Astrocyte of the cerebellum (primary cell): ENCODE results near the gene PDE11A.

Experiments
- DNase-seq: peaks from one replicate; pipeline ENCODE4 v3.0.0-alpha.2; 2011; ENCODE audit warnings: low read depth
- H3K4me3 ChIP-seq: 2 replicates; pipeline ENCODE4 v1.5.1; 2011; ENCODE audit warnings: mild to moderate bottlenecking, low read depth, low read length, moderate library complexity
- CTCF ChIP-seq: IDR thresholded peaks from 2 replicates; pipeline ENCODE4 v1.5.1; 2012; ENCODE audit warnings: low read length, low read depth, moderate library complexity, mild to moderate bottlenecking; ENCODE audit errors: missing control alignments
- in situ Hi-C: cut with HindIII; loops from 2 replicates; pipeline ENCODE4 v1.10.0; 2017; ENCODE audit warnings: low sequenced_read_pairs

PDE11A gene

DNA sequence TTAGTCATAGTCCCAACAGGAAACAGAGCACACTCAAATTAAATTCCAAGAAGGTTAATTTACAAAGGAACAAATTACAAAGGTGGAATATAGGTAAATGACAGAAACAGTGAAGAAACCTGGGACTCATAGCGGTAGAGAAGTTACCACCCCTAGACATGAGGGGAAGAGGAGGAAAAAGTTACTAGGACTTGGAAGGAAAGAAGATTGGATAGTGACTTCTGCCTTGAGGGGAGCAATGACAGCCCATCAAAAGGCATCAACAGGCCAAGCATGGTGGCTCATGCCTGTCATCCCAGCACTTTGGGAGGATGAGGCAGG, 2.4 kb upstream of the PDE11A start:
- DNase-seq: no peak
- no peak for TF ChIP-seq CTCF
- in situ Hi-C loops: no loop called here
- H3K4me3 ChIP-seq: no peak overlapping the region

- TF ChIP-seq CTCF: no peak
- in situ Hi-C loops: no loop called here
- H3K4me3 ChIP-seq: no peak overlapping the region
- DNase-seq: no peak
Observed at GRCh38 chr2:178074123-178075005, 1.8 kb upstream of the PDE11A start.

GRCh38 chr2:178072000-178072382, 586 bp downstream of the PDE11A start:
- in situ Hi-C loops: no loop called here
- no peak for TF ChIP-seq CTCF
- DNase-seq: no peak
- peak overlapping the region; percentile 50 for H3K4me3 ChIP-seq

DNA sequence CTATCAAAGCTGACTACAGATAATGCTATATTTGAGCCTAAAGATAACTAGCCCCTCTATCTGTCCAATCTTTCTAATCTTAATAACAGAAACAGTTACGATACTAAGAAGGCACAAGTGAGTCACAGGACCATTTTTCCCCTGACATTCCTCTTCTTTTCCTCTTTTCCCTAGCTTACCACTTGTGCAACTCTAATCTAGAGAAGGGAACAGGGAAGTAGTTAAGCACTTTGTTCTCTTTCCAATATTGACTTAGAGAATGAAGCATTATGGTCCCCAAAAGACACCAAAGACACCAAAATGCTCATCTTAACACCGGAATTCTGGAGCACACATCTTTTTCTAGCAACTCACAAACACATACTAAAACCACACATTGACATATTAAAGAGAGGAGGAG, 1.8 kb downstream of the PDE11A start:
- in situ Hi-C loops: no loop called here
- DNase-seq: no peak
- no peak overlapping the region for H3K4me3 ChIP-seq
- TF ChIP-seq CTCF: no peak

GRCh38 chr2:178069551-178069950, 3.0 kb downstream of the PDE11A start:
- in situ Hi-C loops: no loop called here

GRCh38 chr2:178068823-178069454, 3.6 kb downstream of the PDE11A start:
- in situ Hi-C loops: no loop called here
- no peak for TF ChIP-seq CTCF

More at GRCh38 chr2:178069551-178069950, 3.0 kb downstream of the PDE11A start:
- no peak overlapping the region for H3K4me3 ChIP-seq
- no peak for TF ChIP-seq CTCF
- no peak for DNase-seq

More at GRCh38 chr2:178068823-178069454, 3.6 kb downstream of the PDE11A start:
- H3K4me3 ChIP-seq: no peak overlapping the region
- DNase-seq: no peak
